ENCODE data around the gene TSSK3. TPM values are rescaled to one million over a fixed set of nuclear protein-coding genes. Genes with fewer than 3 reads are reported as not detected.

The TSSK3 gene
- total and polyA plus RNA-seq, 4 donors, result 0.37 to 1.4 (median 0.74) TPM

- Histone ChIP-seq H3K9ac (ENCODE audit: insufficient read depth in 1 of 2, low read length in 2 of 2) (no peak overlapping the region), H3K9me3 (ENCODE audit: control insufficient read depth in 4 of 4, insufficient read depth in 3 of 4, low read length in 3 of 4) (no peaks in the 10 kb centered on the region), H3K4me3 (no peak overlapping the region), H3K36me3 (ENCODE audit: control insufficient read depth in 4 of 4, insufficient read depth in 4 of 4, low read length in 4 of 4) (peaks cover 0 to 5% (median 0%) of the 10 kb centered on the region in 4 donors), H3K27me3 (ENCODE audit: control insufficient read depth in 3 of 3, insufficient read depth in 3 of 3, low read length in 2 of 3) (no peaks in the 10 kb centered on the region), H3K27ac (ENCODE audit: low read depth in 1 of 2, low read length in 1 of 2) (no peak overlapping the region), H3K4me1 (ENCODE audit: control insufficient read depth in 5 of 5, insufficient read depth in 5 of 5, low read length in 5 of 5) (peaks cover 0 to 22% (median 13%) of the 10 kb centered on the region in 5 donors)
- TF ChIP-seq, protein P1, sequence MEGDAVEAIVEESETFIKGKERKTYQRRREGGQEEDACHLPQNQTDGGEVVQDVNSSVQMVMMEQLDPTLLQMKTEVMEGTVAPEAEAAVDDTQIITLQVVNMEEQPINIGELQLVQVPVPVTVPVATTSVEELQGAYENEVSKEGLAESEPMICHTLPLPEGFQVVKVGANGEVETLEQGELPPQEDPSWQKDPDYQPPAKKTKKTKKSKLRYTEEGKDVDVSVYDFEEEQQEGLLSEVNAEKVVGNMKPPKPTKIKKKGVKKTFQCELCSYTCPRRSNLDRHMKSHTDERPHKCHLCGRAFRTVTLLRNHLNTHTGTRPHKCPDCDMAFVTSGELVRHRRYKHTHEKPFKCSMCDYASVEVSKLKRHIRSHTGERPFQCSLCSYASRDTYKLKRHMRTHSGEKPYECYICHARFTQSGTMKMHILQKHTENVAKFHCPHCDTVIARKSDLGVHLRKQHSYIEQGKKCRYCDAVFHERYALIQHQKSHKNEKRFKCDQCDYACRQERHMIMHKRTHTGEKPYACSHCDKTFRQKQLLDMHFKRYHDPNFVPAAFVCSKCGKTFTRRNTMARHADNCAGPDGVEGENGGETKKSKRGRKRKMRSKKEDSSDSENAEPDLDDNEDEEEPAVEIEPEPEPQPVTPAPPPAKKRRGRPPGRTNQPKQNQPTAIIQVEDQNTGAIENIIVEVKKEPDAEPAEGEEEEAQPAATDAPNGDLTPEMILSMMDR (IDR thresholded peaks at IDR 0.05; ENCODE audit: control extremely low read depth, extremely low read depth), result no peak
- ATAC-seq (ENCODE audit: insufficient read depth, low FRiP score) (no peak), DNase-seq (no peak)
- 66 to 76% methylated on average over 5 of the region's 5 CpGs for WGBS, 2 donors
Observed at GRCh38 chr1:32339363-32339978, 22.9 kb upstream of the TSSK3 start.

GRCh38 chr1:32341186-32341757, 21.1 kb upstream of the TSSK3 start:
- H3K4me3 ChIP-seq, result no peak overlapping the region
- H3K9me3 ChIP-seq (ENCODE audit: control insufficient read depth in 4 of 4, insufficient read depth in 3 of 4, low read length in 3 of 4), result no peaks in the 10 kb centered on the region
- TF ChIP-seq, protein P1 (IDR thresholded peaks at IDR 0.05; ENCODE audit: control extremely low read depth, extremely low read depth), result no peak
- peaks cover 0 to 28% (median 16%) of the 10 kb centered on the region in 5 donors for H3K4me1 ChIP-seq (ENCODE audit: control insufficient read depth in 5 of 5, insufficient read depth in 5 of 5, low read length in 5 of 5)
- ATAC-seq (ENCODE audit: insufficient read depth, low FRiP score) (no peak), DNase-seq (no peak)
- no peaks in the 10 kb centered on the region for H3K27me3 ChIP-seq (ENCODE audit: control insufficient read depth in 3 of 3, insufficient read depth in 3 of 3, low read length in 2 of 3)
- no peaks in the 10 kb centered on the region for H3K36me3 ChIP-seq (ENCODE audit: control insufficient read depth in 4 of 4, insufficient read depth in 4 of 4, low read length in 4 of 4)
- H3K9ac ChIP-seq (ENCODE audit: insufficient read depth in 1 of 2, low read length in 2 of 2), result no peak overlapping the region
- 93% methylated on average over 11 of the region's 11 CpGs for WGBS, 2 donors
- H3K27ac ChIP-seq (ENCODE audit: low read depth in 1 of 2, low read length in 1 of 2), result no peak overlapping the region

DNA sequence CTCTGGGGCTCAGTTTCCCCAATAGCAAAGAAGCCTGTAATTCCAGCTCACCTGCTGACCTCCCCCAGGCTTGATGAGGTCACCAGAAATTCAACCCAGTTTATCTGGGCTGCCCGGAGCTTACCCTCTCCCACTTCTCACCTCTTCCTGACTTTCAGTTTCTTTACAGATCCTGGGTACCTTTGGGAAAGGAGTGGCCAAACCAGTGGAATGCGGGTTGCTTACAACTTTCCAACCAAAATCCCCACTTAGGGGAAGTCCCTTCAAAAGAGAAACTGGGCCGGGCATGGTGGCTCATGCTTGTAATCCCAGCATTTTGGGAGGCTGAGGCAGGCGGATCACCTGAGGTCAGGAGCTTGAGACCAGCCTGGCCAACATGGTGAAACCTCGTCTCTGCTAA, 20.4 kb upstream of the TSSK3 start:
- Histone ChIP-seq H3K4me1 (ENCODE audit: control insufficient read depth in 5 of 5, insufficient read depth in 5 of 5, low read length in 5 of 5) (peaks cover 0 to 22% (median 10%) of the 10 kb centered on the region in 5 donors), H3K36me3 (ENCODE audit: control insufficient read depth in 4 of 4, insufficient read depth in 4 of 4, low read length in 4 of 4) (no peaks in the 10 kb centered on the region), H3K9me3 (ENCODE audit: control insufficient read depth in 4 of 4, insufficient read depth in 3 of 4, low read length in 3 of 4) (no peaks in the 10 kb centered on the region), H3K4me3 (no peak overlapping the region), H3K27ac (ENCODE audit: low read depth in 1 of 2, low read length in 1 of 2) (no peak overlapping the region), H3K9ac (ENCODE audit: insufficient read depth in 1 of 2, low read length in 2 of 2) (no peak overlapping the region), H3K27me3 (ENCODE audit: control insufficient read depth in 3 of 3, insufficient read depth in 3 of 3, low read length in 2 of 3) (no peaks in the 10 kb centered on the region)
- TF ChIP-seq, protein P1 (IDR thresholded peaks at IDR 0.05; ENCODE audit: control extremely low read depth, extremely low read depth), result no peak
- ATAC-seq (ENCODE audit: insufficient read depth, low FRiP score), result no peak
- WGBS, 2 donors, result 55 to 72% methylated on average over 5 of the region's 5 CpGs
- no peak for DNase-seq
